Measurements from ENCODE around the gene C5.

GRCh38 chr9:121066850-121067249, 16.8 kb upstream of the C5 start:
- no peak for TF ChIP-seq CTCF (conservative IDR thresholded peaks at IDR 0.05; ENCODE audit: low read length)
- no peak for TF ChIP-seq EZH2phosphoT487 (IDR thresholded peaks at IDR 0.05; ENCODE audit: borderline replicate concordance, low read depth, low read length)
